ENCODE results near the gene SLC17A5.
"Not testable (repeated sequence)": the region's sequence is repeated elsewhere in the genome, so short reads cannot be mapped to it uniquely, and the experiment has no call there.

Gene SLC17A5

GRCh38 chr6:73560853-73561407 lies 92.9 kb downstream of the SLC17A5 start:
- DNase-seq (ENCODE audit: low read depth, low spot score): no peak
- POLR2A ChIA-PET: no interaction called here
- no peak overlapping the region for H3K4me3 ChIP-seq (ENCODE audit: low read depth, low read length)
- CTCF ChIA-PET: no interaction called here
- no peak for TF ChIP-seq CTCF (IDR thresholded peaks at IDR 0.05; ENCODE audit: insufficient read depth, low read length, missing control alignments)

GRCh38 chr6:73560182-73560732 lies 93.5 kb downstream of the SLC17A5 start:
- ChIA-PET CTCF (interaction anchor here (1.7 kb wide), 1 partner anchor 11 kb away, joined by 4 read pairs; no protein-coding TSS in a partner anchor), POLR2A (no interaction called here)
- H3K4me3 ChIP-seq (ENCODE audit: low read depth, low read length): no peak overlapping the region
- no peak for TF ChIP-seq CTCF (IDR thresholded peaks at IDR 0.05; ENCODE audit: insufficient read depth, low read length, missing control alignments)
- DNase-seq (ENCODE audit: low read depth, low spot score): no peak

GRCh38 chr6:73559399-73559794 lies 94.4 kb downstream of the SLC17A5 start:
- not testable (repeated sequence) for DNase-seq (ENCODE audit: low read depth, low spot score); H3K4me3 ChIP-seq (ENCODE audit: low read depth, low read length)
- ChIA-PET CTCF (interaction anchor here (1.3 to 1.7 kb wide), 3 partner anchors 11 to 12 kb away, joined by 4 to 8 read pairs (median 4); no protein-coding TSS in a partner anchor), POLR2A (interaction anchor here (1.1 kb wide), 1 partner anchor 21 kb away, joined by 3 read pairs; no protein-coding TSS in a partner anchor)

- no peak for TF ChIP-seq CTCF (IDR thresholded peaks at IDR 0.05; ENCODE audit: insufficient read depth, low read length, missing control alignments)
- DNase-seq (ENCODE audit: low read depth, low spot score): no peak
- ChIA-PET POLR2A (interaction anchor here (0.7 to 1.1 kb wide), 2 partner anchors 21 to 38 kb away, joined by 3 to 4 read pairs; partner anchors contain the start of gene EEF1A1), CTCF (interaction anchor here (1.3 to 1.7 kb wide), 4 partner anchors 10 to 16 kb away, joined by 4 to 8 read pairs (median 4); no protein-coding TSS in a partner anchor)
- H3K4me3 ChIP-seq (ENCODE audit: low read depth, low read length): no peak overlapping the region
Observed at GRCh38 chr6:73558624-73559398, 95.0 kb downstream of the SLC17A5 start.

- ChIA-PET CTCF (interaction anchor here (1.2 to 1.6 kb wide), 4 partner anchors 8 to 175 kb away, joined by 3 to 11 read pairs (median 6); no protein-coding TSS in a partner anchor), POLR2A (interaction anchor here (0.8 to 1.4 kb wide), 4 partner anchors 23 to 37 kb away, joined by 3 to 6 read pairs (median 4); partner anchors contain the start of gene EEF1A1)
Observed at GRCh38 chr6:73556836-73557235, 97.0 kb downstream of the SLC17A5 start.

GRCh38 chr6:73555380-73555949 lies 98.3 kb downstream of the SLC17A5 start:
- DNase-seq (ENCODE audit: low read depth, low spot score); H3K4me3 ChIP-seq (ENCODE audit: low read depth, low read length); POLR2A ChIA-PET; CTCF ChIA-PET: not testable (repeated sequence)

More at GRCh38 chr6:73556836-73557235, 97.0 kb downstream of the SLC17A5 start:
- no peak for TF ChIP-seq CTCF (IDR thresholded peaks at IDR 0.05; ENCODE audit: insufficient read depth, low read length, missing control alignments)
- DNase-seq (ENCODE audit: low read depth, low spot score): no peak
- H3K4me3 ChIP-seq (ENCODE audit: low read depth, low read length): no peak overlapping the region

GRCh38 chr6:73551115-73551514 lies 102.7 kb downstream of the SLC17A5 start:
- CTCF ChIA-PET; H3K4me3 ChIP-seq (ENCODE audit: low read depth, low read length); DNase-seq (ENCODE audit: low read depth, low spot score): not testable (repeated sequence)
- POLR2A ChIA-PET: interaction anchor here (0.7 kb wide), 1 partner anchor 30 kb away, joined by 3 read pairs; no protein-coding TSS in a partner anchor

All from AG04449 (cell line).